ENCODE data around the gene PLXDC1.

DNA sequence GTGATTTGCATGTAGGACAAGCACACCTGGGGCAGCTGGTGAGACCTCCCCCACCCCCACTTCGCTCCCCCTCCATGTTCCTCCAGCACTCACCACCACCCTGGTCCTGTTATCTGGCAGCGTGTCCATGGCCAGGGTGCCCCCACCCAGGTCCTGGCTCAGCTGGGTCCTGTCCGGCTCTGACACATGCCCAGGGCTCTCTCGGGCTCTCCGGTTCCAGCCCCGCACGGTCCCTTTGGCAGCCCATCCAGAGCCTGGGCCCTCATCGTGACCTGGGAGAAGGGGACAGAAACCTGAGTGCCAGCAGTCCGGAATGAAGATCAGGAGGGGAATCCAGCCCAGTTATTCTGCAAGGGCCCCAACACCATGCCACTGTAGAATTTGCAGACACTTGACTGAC lies 11.9 kb downstream of the PLXDC1 start:
- TF ChIP-seq, protein P1, sequence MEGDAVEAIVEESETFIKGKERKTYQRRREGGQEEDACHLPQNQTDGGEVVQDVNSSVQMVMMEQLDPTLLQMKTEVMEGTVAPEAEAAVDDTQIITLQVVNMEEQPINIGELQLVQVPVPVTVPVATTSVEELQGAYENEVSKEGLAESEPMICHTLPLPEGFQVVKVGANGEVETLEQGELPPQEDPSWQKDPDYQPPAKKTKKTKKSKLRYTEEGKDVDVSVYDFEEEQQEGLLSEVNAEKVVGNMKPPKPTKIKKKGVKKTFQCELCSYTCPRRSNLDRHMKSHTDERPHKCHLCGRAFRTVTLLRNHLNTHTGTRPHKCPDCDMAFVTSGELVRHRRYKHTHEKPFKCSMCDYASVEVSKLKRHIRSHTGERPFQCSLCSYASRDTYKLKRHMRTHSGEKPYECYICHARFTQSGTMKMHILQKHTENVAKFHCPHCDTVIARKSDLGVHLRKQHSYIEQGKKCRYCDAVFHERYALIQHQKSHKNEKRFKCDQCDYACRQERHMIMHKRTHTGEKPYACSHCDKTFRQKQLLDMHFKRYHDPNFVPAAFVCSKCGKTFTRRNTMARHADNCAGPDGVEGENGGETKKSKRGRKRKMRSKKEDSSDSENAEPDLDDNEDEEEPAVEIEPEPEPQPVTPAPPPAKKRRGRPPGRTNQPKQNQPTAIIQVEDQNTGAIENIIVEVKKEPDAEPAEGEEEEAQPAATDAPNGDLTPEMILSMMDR (IDR thresholded peaks at IDR 0.05; ENCODE audit: insufficient read depth, low read length): no peak
- TF ChIP-seq, protein P2, sequence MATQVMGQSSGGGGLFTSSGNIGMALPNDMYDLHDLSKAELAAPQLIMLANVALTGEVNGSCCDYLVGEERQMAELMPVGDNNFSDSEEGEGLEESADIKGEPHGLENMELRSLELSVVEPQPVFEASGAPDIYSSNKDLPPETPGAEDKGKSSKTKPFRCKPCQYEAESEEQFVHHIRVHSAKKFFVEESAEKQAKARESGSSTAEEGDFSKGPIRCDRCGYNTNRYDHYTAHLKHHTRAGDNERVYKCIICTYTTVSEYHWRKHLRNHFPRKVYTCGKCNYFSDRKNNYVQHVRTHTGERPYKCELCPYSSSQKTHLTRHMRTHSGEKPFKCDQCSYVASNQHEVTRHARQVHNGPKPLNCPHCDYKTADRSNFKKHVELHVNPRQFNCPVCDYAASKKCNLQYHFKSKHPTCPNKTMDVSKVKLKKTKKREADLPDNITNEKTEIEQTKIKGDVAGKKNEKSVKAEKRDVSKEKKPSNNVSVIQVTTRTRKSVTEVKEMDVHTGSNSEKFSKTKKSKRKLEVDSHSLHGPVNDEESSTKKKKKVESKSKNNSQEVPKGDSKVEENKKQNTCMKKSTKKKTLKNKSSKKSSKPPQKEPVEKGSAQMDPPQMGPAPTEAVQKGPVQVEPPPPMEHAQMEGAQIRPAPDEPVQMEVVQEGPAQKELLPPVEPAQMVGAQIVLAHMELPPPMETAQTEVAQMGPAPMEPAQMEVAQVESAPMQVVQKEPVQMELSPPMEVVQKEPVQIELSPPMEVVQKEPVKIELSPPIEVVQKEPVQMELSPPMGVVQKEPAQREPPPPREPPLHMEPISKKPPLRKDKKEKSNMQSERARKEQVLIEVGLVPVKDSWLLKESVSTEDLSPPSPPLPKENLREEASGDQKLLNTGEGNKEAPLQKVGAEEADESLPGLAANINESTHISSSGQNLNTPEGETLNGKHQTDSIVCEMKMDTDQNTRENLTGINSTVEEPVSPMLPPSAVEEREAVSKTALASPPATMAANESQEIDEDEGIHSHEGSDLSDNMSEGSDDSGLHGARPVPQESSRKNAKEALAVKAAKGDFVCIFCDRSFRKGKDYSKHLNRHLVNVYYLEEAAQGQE (IDR thresholded peaks at IDR 0.05; ENCODE audit: insufficient replicate concordance, low read depth): no peak
- no peak for TF ChIP-seq POLR2AphosphoS5 (IDR thresholded peaks at IDR 0.05; ENCODE audit: low read depth)
